HG02798 (cell line): ENCODE results near the gene RAPGEF1.
"Not testable (repeated sequence)": the region's sequence is repeated elsewhere in the genome, so short reads cannot be mapped to it uniquely, and the experiment has no call there.

Experiments used
- ATAC-seq: cut with Tn5 transposase; IDR thresholded peaks from one replicate; pipeline ENCODE4 v1.9.1; 2021; ENCODE audit warnings: mild to moderate bottlenecking; ENCODE audit not compliant: unreplicated experiment, poor library complexity

The RAPGEF1 gene

DNA sequence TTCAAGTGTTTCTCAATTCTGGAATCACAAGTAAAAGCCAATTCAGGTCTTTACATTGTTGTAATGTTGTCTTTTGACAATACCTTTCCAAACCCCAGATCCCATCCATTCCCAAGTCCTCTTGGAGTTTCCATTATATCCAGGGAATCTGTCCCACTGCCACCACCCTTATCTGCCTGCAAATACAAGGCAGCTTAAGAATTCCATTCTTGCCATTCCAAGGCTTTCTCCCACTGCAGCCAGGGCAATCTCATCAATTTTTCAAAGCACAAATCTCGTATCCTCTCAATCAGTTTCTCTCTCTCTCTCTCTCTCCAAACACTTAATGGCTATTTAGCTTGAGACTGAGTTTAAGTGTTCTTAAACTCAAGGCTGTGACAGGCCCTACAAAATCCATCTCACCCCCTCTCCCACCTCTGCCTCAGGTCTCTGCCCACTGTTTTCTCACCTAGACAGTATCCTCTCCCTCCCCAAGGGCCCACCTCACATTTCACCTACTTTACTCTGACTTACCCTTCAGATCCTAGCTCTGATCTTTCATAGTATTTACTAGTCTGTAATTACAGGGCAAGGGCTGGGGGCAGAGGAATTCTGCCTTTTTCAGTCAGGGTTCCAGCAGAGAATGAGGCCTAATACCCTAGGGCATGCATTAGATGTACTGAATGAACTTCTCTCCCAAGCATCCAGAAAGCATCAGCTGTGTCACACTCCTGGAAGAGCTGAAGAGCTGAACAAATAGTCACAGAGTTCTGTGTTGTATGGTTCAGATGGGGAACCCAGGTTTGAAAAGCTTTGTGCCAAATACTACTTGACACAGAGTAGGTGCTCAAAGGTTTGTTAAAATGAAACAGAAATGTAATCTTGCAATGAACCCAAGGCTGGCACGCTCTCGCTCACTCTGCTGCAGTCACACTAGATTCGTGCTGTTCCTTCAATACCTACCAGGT is 46.0 kb downstream of the RAPGEF1 start:
- no peak for ATAC-seq

DNA sequence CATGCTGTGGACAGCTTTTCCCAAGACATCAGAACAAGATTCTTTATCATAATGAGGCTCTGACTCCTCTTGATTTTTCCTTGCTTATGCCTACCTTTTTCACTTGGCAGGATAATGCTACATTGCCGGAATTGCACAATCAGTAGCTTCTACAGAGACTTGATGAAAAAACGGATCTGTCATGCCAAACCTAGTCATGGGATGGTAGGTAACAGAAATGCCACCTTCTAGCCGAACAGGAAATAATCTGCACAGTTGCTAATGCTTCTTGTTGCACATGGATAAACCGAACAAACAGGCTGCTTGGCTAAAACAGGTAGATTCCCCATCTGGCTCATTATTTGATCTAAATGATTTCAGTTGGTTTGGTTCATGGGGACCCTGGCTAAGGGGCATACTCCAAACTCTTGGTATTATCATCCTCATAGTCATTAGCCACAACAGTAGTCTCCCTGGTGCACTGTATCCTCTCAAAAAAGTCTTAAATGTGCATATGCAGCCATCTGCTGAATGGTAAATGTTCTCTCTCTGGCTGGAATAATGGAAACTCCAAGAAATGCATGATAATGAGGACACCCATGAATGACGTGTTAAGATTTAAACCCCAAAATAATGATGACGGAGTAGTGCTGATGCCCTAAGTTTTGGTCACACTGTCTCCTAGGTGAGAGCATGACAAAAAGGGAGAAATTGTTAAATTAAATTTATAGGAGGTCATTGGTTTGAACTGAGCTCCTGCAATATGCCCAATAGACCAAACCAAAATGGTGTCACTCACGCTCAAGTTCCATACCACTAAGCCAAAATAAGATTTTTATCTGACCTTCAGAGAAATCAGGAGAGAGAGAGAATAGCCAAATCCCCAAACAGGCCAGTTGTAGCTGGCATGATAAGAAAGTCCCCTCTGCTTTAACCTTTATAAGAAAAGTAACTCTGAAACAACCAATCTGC is 47.0 kb downstream of the RAPGEF1 start:
- ATAC-seq, result no peak

DNA sequence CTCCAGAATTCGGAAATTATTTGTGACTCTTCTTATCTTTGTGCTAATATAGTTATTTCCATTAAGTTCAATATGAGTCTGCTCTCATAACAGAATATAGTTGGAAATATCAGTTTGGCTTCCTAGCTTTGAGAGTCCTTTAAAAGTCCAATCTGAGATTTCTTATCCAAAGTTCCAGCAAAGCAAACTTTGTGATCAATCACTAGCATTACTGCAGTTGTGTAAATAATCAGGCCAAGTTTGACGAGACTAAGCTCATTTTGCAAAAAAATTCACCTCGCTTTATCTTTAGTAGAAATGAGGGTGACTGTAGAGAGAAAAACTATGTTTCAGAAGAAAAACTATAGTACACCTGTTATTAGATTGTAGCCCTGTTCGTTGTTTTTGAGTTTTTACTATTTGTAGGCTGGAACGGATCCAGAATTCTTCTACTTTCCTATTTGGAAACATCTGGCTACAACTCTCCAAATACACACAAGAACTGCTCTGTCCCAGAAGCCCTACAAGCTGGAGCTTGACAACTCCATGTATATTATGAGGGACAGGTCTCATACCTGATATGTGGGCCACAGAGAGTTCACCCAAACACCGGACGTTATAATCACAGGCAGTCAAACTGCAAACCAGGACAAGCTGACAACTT is 47.8 kb downstream of the RAPGEF1 start:
- no peak for ATAC-seq

DNA sequence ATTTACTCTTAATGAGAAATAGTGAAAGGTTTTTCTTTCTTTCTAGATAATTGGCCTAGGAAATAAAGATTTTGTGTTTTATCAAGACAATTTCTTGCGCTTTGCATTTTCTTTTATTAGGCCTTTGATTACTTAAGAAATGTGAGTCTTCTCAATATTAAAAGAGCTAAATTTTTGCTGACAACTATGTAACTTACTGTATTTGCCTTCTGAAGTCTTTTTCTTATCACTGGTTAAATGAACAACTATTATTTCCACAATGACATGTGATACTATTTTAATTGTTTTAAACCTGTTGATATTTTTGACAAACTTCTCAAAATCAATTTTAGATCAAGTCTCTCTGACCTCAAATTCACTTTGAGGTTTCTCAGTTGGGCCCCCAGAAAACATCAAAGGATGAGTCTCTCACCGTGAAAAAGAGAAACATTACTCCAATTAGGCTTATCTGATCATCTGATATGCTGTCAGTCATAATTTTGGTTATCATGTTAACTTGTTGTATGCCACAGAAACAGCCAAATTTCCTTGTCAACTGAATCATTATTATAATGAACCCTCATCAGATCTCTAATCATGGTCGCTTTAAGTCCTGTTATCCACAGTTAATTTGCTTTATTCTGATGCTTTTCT is 48.8 kb downstream of the RAPGEF1 start:
- no peak for ATAC-seq

DNA sequence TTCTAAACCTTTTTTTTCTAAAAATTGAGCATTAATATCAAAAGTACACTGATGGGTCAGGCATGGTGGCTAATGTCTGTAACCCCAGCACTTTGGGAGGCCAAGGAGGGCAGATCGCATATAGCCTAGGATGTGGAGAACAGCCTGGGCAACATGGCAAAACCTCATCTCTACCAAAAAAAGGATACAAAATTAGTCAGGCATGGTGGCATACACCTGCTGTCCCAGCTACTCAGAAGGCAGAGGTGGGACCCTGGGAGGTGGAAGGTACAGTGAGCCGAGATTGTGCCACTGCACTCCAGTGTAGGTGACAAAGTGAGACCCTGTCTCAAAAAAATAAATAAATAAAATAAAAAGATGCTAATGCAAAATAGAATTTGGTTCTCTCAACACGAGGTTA is 49.4 kb downstream of the RAPGEF1 start:
- no peak for ATAC-seq

DNA sequence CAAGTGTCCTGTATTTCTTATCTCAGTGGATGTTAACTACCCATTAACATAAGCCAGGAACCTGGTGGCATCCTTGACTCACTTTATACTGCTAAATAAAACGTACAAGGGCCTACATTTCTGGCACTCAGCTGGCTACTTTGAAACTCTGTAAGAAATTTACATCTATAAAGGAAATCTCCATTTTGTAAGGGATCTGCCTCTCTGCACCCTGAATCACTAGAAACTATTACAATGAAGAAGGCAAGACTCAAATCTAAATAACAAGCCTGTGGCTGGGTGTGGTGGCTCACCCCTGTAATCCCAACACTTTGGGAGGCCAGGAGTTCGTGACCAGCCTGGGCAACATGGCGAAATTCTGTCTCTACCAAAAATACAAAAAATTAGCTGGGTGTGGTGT is 51.5 kb downstream of the RAPGEF1 start:
- ATAC-seq, result no peak

DNA sequence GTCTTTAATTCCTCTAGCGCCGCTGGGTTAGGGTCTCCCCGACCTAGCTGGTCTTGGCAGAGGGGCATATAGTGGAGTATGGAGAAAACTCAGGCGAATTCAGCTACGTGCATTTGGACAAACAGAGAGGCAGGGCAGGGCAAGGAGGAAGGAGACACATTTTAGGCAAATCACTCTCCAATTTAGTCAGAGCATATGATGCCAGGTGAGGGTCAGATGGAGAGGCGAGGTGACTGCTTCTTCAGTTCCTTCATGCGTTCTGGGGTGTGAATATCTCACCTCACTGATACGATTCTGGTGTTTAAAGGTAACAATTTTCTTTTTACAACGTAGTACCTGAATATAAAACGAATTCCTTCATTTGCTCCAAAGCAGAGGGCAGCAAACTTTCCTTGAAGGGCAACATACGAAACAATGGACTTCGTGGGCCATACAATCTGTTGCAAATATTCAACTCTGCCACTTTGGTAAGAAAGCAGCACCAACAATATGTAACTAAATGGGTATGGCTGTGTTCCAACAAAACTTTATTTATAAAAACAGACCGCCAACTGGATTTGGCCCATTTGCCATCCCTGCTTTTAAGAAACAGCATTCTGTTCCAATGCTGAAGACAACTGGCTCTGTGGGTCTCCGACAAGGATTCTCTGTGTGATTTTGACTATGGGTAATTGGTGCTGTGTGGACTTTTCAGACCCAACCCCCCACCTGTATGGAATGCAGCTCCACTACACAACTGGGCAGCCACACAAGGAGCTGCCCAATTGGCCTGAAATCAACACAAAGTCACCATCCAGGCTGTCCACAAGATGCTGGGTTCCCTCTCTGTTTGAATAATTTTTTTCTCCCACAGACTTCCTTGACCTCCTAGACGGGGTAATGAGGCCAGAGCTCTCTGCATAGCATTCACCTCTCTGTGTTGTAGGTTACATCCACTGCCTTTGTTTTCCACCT is 53.8 kb downstream of the RAPGEF1 start:
- ATAC-seq, result no peak

DNA sequence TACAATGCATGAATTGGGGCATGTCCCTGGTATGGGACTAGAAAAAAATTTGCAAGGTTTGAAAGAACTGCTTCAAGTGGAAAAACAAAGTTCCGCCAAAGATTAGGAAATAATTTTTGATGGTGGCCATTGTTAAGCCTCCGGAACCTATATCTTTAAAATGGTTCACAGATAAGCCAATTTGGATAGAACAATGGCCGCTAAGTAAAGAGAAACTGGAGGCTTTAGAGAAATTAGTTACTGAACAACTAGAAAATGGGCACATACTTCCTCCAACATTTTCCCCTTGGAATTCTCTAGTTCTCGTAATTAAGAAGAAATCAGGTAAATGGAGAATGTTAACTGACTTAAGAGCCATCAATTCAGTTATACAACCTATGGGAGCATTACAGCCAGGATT is 56.8 kb downstream of the RAPGEF1 start:
- ATAC-seq, result not testable (repeated sequence)

DNA sequence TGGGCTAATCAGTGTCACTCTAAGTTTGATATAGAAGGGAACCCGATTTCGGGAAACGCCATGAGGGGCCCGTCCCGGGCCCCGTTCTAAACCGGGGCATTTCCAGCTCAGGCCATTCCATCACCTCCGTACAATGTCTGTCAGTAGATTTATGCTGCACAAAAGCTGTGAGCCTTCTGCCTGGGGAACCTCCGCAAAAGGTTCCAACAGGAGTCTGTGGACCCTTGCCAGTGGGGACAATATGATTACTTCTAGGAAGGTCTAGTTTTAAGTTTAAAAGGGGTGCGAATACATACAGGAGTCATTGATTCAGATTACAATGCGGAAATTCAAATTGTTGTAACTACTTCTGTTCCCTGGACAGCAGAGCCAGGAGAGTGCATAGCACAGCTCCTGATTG is 57.6 kb downstream of the RAPGEF1 start:
- ATAC-seq, result no peak

DNA sequence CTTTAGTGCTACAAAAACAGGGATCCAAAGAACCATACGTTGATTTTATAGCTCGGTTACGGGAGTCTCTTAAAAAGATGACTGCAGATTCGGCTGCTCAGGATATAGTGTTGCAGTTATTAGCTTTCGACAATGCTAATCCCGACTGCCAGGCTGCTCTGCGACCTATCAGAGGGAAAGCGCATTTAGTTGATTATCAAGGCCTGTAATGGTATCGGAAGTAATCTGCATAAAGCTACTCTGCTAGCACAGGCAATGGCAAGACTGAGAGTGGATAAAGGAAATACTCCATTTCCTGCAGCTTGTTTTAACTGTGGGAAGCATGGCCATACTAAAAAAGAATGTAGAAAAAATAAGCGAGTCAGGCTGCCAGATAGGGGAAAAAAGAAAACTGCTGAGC is 58.0 kb downstream of the RAPGEF1 start:
- ATAC-seq, result not testable (repeated sequence)

DNA sequence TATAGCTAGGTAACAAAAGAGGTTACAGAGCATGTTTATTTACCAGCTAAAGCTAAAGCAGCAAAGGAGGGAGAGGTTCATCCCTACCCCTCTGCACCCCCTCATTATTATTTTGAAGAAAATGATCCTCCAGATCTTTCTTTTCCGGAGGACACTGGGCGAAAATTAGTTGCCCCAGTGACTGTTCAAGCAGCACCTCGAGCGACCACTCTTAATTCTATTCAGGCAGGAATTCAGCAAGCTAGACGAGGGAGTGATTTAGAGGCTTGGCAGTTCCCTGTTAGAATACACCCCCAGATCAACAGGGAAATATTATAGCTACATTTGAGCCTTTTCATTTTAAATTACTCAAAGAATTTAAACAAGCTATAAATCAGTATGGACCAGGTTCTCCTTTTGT is 58.8 kb downstream of the RAPGEF1 start:
- not testable (repeated sequence) for ATAC-seq

DNA sequence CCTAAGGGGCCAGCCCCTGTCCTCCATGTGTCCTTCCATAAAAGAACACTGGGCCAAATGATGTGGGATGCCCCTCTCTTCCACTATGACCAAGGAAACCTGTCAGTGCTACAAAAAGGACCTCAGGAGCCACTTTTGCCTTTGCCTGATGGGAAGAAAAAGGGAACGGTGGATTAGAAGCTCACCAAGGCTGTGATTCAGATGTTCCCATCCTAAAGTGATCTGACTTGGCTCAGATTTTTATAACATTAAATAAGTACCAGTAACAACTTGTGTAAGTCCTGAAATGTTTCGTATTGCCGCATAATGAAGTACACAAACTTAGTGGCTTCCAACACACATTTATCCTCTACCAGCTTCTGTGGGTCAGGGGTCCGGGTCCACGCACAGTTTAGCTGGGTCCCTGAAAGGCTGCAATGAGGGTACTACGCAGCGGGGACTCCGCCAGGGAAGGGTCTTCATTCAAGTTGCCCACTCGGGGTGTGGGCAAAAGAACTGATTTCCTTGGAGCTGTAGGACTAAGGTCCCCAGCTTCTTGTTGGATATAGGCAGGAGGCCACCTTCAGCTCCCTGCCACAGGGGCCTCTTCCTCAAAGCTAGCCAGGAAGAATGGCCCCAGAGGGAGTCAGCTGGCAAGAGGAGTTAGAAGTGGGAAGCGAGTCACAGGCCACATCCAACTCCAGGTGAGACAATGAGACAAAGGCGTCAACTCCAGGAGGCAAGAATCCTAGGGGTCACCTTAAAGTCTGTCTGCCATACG is 60.4 kb downstream of the RAPGEF1 start:
- no peak for ATAC-seq

DNA sequence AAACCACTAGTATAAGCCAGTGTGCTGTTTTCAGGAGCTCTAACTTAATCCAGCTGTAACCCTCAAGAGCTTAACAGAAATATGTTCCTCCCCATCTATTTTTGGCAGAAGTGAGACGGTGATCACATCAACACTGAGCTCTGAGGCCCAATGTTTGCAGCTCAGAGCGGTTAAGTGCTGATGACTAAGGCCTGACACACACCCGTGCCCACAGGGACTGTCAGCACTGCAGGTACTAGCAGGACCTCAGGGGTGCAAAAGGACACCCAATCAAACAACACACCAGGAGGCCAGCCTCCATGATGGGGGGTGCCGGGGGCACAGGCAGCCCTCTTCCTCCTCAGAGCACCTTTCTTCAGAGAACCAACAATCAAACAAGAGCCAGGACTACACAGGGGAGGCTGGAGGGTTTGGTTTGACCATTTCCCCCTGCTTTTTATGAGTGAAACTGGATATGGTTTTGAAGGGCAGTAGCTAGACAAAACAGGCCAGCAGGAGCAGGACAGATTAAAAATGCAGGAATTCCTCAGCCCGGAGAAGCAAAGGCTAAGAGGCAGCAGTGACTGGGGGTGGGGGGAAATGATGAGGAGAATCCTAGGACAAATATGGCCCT is 61.3 kb downstream of the RAPGEF1 start:
- peak; percentile 77 for ATAC-seq

DNA sequence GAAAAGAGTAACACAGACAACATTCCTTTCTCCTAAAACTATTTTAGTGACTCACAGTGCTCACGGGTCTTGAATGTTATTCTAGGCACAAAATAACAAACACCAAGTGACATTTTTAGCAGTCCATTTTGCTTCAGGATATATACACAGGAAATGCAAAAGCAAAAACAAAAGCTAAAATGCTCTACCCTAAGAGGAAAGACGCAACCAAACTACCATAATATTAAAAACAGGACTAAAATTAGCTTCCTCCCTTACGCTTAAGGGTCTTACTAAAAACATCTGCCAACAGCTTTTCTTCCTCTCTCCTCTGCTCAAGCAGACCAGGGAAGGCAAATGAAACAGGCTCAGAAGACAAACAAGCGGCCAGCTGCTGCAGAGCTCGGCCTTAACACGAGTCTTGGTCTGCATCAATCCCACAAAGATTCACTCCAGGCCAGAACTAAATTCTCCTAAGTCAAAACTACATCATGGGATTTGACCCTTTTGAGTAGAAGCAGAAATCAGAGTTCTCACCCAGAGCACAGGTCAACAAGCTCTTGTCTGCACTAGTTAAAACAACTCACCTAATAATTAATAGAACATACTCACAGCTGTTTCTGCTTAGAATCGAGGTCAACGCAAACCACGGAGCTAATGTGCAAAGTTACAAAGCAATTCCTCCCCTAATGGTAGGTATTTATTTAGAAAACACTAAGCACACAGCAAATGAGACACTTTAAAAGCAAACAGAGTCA is 62.3 kb downstream of the RAPGEF1 start:
- peak; percentile 37 for ATAC-seq

DNA sequence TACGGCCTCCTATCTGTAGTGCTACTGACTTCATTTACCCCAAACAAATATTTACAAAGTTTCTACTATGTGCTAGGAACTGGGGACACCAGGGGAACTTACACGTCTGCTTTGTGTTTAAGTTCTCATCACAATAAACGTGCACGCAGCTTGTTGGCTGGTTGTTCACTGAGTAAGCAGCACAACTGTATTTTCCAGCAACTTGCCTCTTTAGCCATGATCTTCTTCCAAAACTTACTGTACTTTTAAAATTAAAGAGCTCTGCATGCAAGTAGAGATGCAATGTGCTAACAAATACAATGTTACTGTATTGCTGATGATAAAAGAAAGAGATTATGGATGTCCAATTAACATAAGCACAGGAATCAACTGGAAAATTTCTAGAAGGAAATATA is 62.8 kb downstream of the RAPGEF1 start:
- ATAC-seq, result no peak

DNA sequence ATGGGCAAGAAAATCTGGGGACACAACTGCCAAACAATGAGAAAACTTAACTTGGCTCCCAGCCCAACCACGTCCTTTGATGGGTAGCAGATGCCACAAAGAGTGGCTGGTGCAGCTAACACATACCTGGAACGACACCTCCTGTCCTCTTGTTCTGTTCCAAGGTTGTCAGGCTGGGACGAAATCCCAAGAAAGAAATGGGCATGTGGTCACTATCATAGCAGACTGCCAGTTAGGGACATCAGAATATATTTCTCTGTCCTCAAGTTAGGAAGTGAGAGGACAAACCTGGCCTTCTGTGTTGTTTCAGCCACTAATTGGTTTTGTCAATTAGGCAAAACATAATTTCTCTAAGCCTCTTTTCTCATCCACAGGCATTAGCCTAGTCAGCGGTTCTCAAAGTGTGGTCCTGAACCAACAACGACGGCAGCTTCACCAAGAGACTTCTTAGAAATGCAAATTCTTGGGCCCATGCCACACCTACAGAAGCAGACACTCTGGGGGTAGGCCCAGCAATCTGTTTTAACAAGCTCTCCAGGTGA is 63.4 kb downstream of the RAPGEF1 start:
- ATAC-seq, result peak; percentile 39

DNA sequence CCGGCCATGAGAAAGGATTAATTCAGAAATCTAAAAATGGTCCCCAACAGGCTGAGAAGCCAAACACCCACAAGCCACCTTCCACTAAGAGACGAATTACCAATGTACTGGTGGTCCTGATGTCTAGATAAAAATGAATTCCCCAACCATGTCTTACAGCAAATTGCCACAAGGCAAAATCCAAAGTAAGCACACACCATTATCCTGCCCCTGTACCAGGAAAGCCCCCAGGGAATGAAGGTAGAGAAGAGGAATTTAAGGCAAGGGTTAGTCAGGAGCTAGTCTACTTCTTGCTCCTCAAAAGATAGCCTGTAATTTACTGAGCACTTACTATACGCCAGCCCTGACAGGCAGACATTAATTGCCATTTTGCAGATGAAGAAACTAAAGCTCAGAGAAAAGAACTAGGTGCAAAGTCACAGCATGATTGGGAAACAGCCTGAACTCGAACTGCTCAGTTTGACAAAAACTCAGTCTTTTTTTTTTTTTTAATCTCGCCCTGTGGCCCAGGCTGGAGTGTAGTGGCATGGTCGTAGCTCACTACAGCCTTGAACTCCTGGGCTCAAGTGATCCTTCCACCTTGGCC is 64.3 kb downstream of the RAPGEF1 start:
- no peak for ATAC-seq
